ENCODE data around the gene EOLA1.
"Not testable (repeated sequence)": the region's sequence is repeated elsewhere in the genome, so short reads cannot be mapped to it uniquely, and the experiment has no call there.

EOLA1 gene

DNA sequence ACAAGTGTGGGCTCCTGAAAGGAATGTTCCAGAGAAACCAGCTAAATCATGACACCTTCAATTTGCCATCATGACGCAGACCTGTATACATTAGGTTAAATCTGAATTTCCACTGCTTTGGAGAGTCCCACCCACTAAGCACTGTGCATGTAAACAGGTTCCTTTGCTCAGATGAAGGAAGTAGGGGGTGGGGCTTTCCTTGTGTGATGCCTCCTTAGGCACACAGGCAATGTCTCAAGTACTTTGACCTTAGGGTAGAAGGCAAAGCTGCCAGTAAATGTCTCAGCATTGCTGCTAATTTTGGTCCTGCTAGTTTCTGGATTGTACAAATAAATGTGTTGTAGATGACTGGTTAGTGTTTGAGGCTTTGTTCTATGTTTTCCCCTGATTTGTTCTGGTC is 6.2 kb downstream of the EOLA1 start:
- DNase-seq, result not testable (repeated sequence)

DNA sequence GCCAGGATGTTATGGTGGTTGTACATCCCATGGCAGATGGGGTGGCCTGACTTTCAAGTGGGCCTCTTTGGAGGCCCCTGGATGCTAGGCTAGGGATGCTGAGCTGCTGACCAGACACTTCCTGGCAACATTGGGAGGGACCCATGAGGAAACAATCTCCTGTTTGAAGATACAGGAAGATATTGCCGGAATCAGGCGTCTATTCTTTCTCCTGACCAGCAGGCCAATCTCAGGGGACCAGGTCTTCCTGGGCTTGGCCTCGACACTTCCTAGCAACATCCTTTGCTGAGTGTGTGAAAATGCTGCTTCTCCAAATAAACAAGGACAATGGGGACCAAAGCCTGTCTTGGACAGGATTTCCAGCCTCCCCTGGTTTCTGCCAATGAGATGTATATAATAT is 7.0 kb downstream of the EOLA1 start:
- not testable (repeated sequence) for DNase-seq

- DNase-seq, result not testable (repeated sequence)
These were observed 8.9 kb downstream of the EOLA1 start, which contains the start of gene HSFX3 for GRCh38 chrX:149549701-149550100. Gene HSFX3 (minus strand): TSS chrX:149549924. CDS start chrX:149549852, 72 bp downstream.

- DNase-seq, result not testable (repeated sequence)
These were observed 9.6 kb downstream of the EOLA1 start for GRCh38 chrX:149550454-149550853.

- not testable (repeated sequence) for DNase-seq
These were observed 10.6 kb downstream of the EOLA1 start for GRCh38 chrX:149551245-149551938.

DNA sequence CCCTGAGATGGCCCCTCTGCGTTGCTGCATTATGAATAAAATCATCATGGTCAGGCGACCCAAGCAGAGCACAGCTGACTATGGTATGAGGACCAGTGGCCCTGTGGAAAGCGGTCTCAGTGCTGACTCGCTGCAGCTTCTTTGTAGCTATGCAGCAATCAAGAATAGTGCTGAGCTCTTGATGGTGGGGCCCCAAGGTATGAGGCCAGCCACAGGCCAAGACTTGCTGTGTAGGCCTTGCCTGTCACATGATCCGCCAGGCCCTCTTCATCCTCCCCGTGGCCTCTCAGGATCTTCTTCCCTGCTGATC is 11.1 kb downstream of the EOLA1 start:
- not testable (repeated sequence) for DNase-seq

- not testable (repeated sequence) for DNase-seq
These were observed 14.4 kb downstream of the EOLA1 start for GRCh38 chrX:149555251-149555650.

- DNase-seq, result no peak
These were observed 22.5 kb downstream of the EOLA1 start for GRCh38 chrX:149563359-149563758.

- DNase-seq, result no peak
These were observed 27.0 kb downstream of the EOLA1 start for GRCh38 chrX:149567621-149568417.

DNA sequence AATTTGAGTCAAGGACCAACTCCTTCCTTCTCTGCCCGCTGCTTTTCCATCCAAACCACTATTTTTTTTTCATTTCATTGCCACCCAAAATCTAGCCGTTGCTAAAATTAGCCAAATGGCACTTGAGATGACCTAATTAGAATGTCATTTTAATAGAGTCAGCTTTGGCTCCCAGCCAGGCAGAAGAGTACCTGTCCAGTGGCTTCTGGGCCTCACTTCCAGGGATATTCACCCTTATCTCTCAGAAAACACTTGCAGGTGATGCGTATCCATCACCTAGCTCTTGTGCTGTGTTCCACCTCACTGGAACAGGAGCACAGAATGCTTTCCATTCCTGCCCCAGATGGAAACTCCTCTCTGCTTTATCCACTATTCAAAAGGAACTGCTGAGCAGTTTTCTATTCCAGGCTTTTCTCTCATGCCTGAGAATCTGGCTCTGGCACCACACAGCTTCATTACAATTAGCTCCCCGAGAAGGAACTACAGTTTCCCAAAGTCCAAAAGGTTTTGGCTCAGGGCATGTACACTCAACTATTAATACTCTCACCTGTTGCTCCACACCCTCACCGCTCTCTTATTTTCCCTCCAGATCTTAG is 28.0 kb downstream of the EOLA1 start:
- DNase-seq, result peak; percentile 65

GRCh38 chrX:149569770-149570169 is 29.0 kb downstream of the EOLA1 start:
- DNase-seq, result no peak

- peak; percentile 30 for DNase-seq
These were observed 29.9 kb downstream of the EOLA1 start for GRCh38 chrX:149570668-149571067.

- DNase-seq, result no peak
These were observed 31.0 kb downstream of the EOLA1 start for GRCh38 chrX:149571770-149572169.

GRCh38 chrX:149572743-149573142 is 31.9 kb downstream of the EOLA1 start:
- DNase-seq, result no peak

GRCh38 chrX:149573456-149573855 is 32.6 kb downstream of the EOLA1 start:
- DNase-seq, result not testable (repeated sequence)

DNA sequence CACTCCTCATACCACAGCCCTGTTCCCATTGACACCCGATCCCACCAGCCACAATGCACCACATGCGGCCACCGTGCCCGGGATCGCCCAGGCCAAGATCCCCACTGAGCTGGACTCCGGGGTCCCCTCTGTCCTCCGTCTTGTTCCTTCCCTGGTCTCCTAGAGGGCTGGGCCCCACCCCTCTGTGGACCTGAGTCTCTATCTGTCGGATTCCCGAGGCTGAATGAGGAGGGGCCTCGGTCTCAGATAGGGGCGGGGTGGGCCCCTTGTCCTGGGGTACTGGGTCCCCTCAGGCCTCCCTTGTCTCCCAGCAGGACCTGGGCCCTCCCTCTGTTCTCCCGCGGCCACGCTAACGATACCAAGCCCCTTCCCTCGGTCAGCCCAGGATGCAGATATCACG is 44.8 kb downstream of the EOLA1 start:
- DNase-seq, result not testable (repeated sequence)

GRCh38 chrX:149587359-149587758 is 46.5 kb downstream of the EOLA1 start, which contains the start of gene MAGEA9B:
Gene MAGEA9B (minus strand): TSS chrX:149587459. CDS start chrX:149583179, 4,280 bp downstream.
- not testable (repeated sequence) for DNase-seq

DNA sequence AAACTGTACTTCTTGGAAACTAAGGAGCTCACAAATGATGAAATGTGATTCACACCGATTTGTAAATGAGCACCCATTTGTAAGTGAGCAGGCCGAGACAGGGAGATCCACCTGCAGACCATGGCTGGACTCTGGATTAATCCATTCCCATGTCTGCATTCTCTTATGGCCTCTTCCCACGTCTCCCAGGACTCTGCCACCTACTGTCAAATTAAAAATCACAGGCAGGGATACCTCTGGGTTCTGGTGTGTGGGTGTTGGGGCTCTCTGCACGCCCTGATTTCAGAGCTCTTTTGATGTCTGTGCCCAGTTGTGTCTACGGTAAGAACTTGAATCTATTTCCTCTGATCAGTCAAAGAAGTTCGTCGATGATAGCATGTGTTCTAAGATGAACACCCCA is 50.2 kb downstream of the EOLA1 start:
- not testable (repeated sequence) for DNase-seq

DNA sequence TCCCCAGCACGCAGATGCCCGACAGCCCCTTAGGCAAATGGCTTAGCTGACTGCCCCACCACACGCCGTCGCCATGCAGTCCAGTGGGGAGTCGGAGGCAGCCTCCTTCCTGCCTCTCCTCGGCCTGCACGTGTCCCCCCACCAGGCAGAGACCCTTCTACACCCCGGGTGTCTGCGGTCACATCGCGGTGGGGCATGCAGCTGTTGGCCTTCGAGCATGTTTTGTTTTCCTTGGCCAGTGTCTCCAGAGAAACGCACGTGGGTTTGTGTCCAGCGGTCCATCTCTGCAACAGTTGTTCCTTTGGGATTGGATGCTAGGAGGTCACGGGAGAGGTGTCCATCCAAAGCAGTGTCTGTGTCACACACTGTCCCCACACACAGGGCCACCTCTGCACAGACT is 54.4 kb downstream of the EOLA1 start, which contains the start of gene HSFX2:
TSS of gene HSFX2 (minus strand) at position 101 of the 400 bp plus-strand sequence. CDS start 614 bp downstream, outside the sequence.
- not testable (repeated sequence) for DNase-seq

GRCh38 chrX:149595943-149596342 is 55.1 kb downstream of the EOLA1 start:
- DNase-seq, result not testable (repeated sequence)

All from DMS79 (cell line).